ENCODE data around the gene JUNB.

JUNB gene

GRCh38 chr19:12774588-12775555 lies 16.4 kb upstream of the JUNB start, which contains the start of gene HOOK2:
TSS of gene HOOK2 (minus strand) at chr19:12775552. CDS start at chr19:12775449, 103 bp downstream.
- DNase-seq = no peak

GRCh38 chr19:12777217-12778016 lies 13.9 kb upstream of the JUNB start:
- peak; percentile 76 for DNase-seq

- DNase-seq = peak; percentile 79
Observed at GRCh38 chr19:12778017-12778904, 13.0 kb upstream of the JUNB start.

GRCh38 chr19:12778905-12779161 lies 12.5 kb upstream of the JUNB start:
- no peak for DNase-seq

GRCh38 chr19:12779162-12779993 lies 11.9 kb upstream of the JUNB start:
- peak; percentile 74 for DNase-seq

- DNase-seq = no peak
Observed at GRCh38 chr19:12782174-12782423, 9.2 kb upstream of the JUNB start.

- peak; percentile 80 for DNase-seq
Observed at GRCh38 chr19:12782424-12783290, 8.6 kb upstream of the JUNB start.

GRCh38 chr19:12783291-12783848 lies 7.9 kb upstream of the JUNB start:
- no peak for DNase-seq

GRCh38 chr19:12783849-12784393 lies 7.4 kb upstream of the JUNB start:
- peak; percentile 47 for DNase-seq

- no peak for DNase-seq
Observed at GRCh38 chr19:12784394-12784870, 6.9 kb upstream of the JUNB start.

- no peak for DNase-seq
Observed at GRCh38 chr19:12784871-12785430, 6.3 kb upstream of the JUNB start.

GRCh38 chr19:12785431-12786031 lies 5.8 kb upstream of the JUNB start:
- no peak for DNase-seq

- DNase-seq = no peak
Observed at GRCh38 chr19:12786141-12786870, 5.0 kb upstream of the JUNB start.

GRCh38 chr19:12786952-12787351 lies 4.3 kb upstream of the JUNB start:
- DNase-seq = no peak

- DNase-seq = no peak
Observed at GRCh38 chr19:12787458-12787857, 3.8 kb upstream of the JUNB start.

- DNase-seq = no peak
Observed at GRCh38 chr19:12788042-12788681, 3.1 kb upstream of the JUNB start.

GRCh38 chr19:12788682-12789097 lies 2.6 kb upstream of the JUNB start:
- DNase-seq = peak; percentile 77
